Mesendoderm (in vitro differentiated cells): ENCODE data around the gene RSF1.
A peak's percentile ranks its signal among the peaks of the same experiment; 100 is the strongest.
"Not testable (repeated sequence)": the region's sequence is repeated elsewhere in the genome, so short reads cannot be mapped to it uniquely, and the experiment has no call there.

Experiments
- DNase-seq: peaks from one replicate; pipeline ENCODE4 v3.0.0; 2013
- H2AK5ac ChIP-seq: 2 replicates; pipeline ENCODE4 v1.6.1; 2013; ENCODE audit warnings: low read length, inconsistent platforms
- H2BK120ac ChIP-seq: 2 replicates; pipeline ENCODE4 v1.6.1; 2013; ENCODE audit warnings: low read depth, mild to moderate bottlenecking, low read length, moderate library complexity, mixed read lengths
- H2BK15ac ChIP-seq: replicated peaks from 2 replicates; pipeline ENCODE4 v1.6.1; 2013; ENCODE audit warnings: low read depth, mild to moderate bottlenecking, moderate library complexity
- H2BK5ac ChIP-seq: 2 replicates; pipeline ENCODE4 v1.6.1; 2013; ENCODE audit warnings: low read length, inconsistent platforms
- H3K18ac ChIP-seq: 2 replicates; pipeline ENCODE4 v1.6.1; 2013; ENCODE audit warnings: mild to moderate bottlenecking, low read length, mixed read lengths
- H3K23ac ChIP-seq: one replicate; pipeline ENCODE4 v1.6.1; 2013; ENCODE audit warnings: low read length
- H3K27ac ChIP-seq: 2 replicates; pipeline ENCODE4 v1.5.1; 2013; ENCODE audit warnings: low read depth, mild to moderate bottlenecking, inconsistent platforms, low read length, moderate library complexity
- H3K27me3 ChIP-seq: 2 replicates; pipeline ENCODE4 v1.6.1; 2013; ENCODE audit warnings: low read length, control low read depth, mild to moderate bottlenecking, inconsistent platforms; ENCODE audit not compliant: insufficient read depth, poor library complexity
- H3K36me3 ChIP-seq: 2 replicates; pipeline ENCODE4 v1.6.1; 2013; ENCODE audit warnings: low read length, inconsistent platforms; ENCODE audit not compliant: control insufficient read depth, insufficient read depth
- H3K4ac ChIP-seq: one replicate; pipeline ENCODE4 v1.6.1; 2013; ENCODE audit warnings: low read depth, mild to moderate bottlenecking, low read length, moderate library complexity
- H3K4me1 ChIP-seq: 2 replicates; pipeline ENCODE4 v1.6.1; 2013; ENCODE audit warnings: low read depth, low read length, inconsistent platforms; ENCODE audit not compliant: control insufficient read depth
- H3K4me2 ChIP-seq: 2 replicates; pipeline ENCODE4 v1.6.1; 2013; ENCODE audit warnings: low read length
- H3K4me3 ChIP-seq: 2 replicates; pipeline ENCODE4 v1.5.1; 2013; ENCODE audit warnings: mild to moderate bottlenecking, low read length
- H3K56ac ChIP-seq: one replicate; pipeline ENCODE4 v1.6.1; 2013; ENCODE audit warnings: low read length
- H3K79me1 ChIP-seq: 2 replicates; pipeline ENCODE4 v1.6.1; 2013; ENCODE audit warnings: low read length, inconsistent platforms
- H3K79me2 ChIP-seq: 2 replicates; pipeline ENCODE4 v1.6.1; 2013; ENCODE audit warnings: mild to moderate bottlenecking, low read length; ENCODE audit not compliant: control insufficient read depth, insufficient read depth
- H3K9ac ChIP-seq: 2 replicates; pipeline ENCODE4 v1.6.1; 2013; ENCODE audit warnings: low read length, inconsistent platforms
- H4K5ac ChIP-seq: one replicate; pipeline ENCODE4 v1.6.1; 2013; ENCODE audit warnings: low read length
- H4K8ac ChIP-seq: one replicate; pipeline ENCODE4 v1.6.1; 2013; ENCODE audit warnings: low read depth, mild to moderate bottlenecking, control low read depth, low read length, moderate library complexity
- WGBS: extraction: QIAGEN DNeasy Blood & Tissue Kit; methylation state at CpG from one replicate; pipeline ENCODE4 v1.1.7; 2013; ENCODE audit warnings: low lambda C conversion rate, missing lambda C conversion rate; ENCODE audit not compliant: insufficient coverage; ENCODE audit errors: extremely low coverage; 5-methylcytosine and 5-hydroxymethylcytosine counted together

Gene RSF1

GRCh38 chr11:77857906-77858457 is 37.5 kb upstream of the RSF1 start:
- not testable (repeated sequence) for H3K18ac ChIP-seq, H3K27me3 ChIP-seq, H4K8ac ChIP-seq, H3K27ac ChIP-seq, H3K4me3 ChIP-seq, H3K4me1 ChIP-seq, H3K36me3 ChIP-seq, H3K4ac ChIP-seq, H3K9ac ChIP-seq, H3K4me2 ChIP-seq, H2BK15ac ChIP-seq, H4K5ac ChIP-seq, H2BK120ac ChIP-seq, H3K23ac ChIP-seq, H3K56ac ChIP-seq, H3K79me1 ChIP-seq, DNase-seq, H2BK5ac ChIP-seq, H2AK5ac ChIP-seq, H3K79me2 ChIP-seq
- no CpG with 5 or more reads among the region's 10 CpGs for WGBS

GRCh38 chr11:77854838-77855237 is 34.3 kb upstream of the RSF1 start:
- Histone ChIP-seq H3K36me3 (no peaks in the 10 kb centered on the region), H3K27me3 (no peaks in the 10 kb centered on the region), H3K4me1 (no peaks in the 10 kb centered on the region), H3K18ac (no peak overlapping the region), H2BK5ac (no peak overlapping the region), H2AK5ac (no peak overlapping the region), H3K79me1 (no peaks in the 10 kb centered on the region), H3K4ac (no peak overlapping the region), H4K8ac (no peak overlapping the region), H3K27ac (no peak overlapping the region), H3K4me3 (peak overlapping the region; percentile 1), H3K4me2 (no peak overlapping the region), H2BK120ac (no peak overlapping the region), H2BK15ac (no peak overlapping the region), H3K23ac (no peak overlapping the region), H3K56ac (no peak overlapping the region), H3K9ac (no peak overlapping the region), H4K5ac (no peak overlapping the region), H3K79me2 (no peaks in the 10 kb centered on the region)
- WGBS = no CpG with 5 or more reads among the region's 2 CpGs
- DNase-seq = peak; percentile 16

GRCh38 chr11:77851503-77851902 is 31.0 kb upstream of the RSF1 start:
- H3K27me3 ChIP-seq = no peaks in the 10 kb centered on the region
- no peaks in the 10 kb centered on the region for H3K79me2 ChIP-seq
- H3K23ac ChIP-seq = no peak overlapping the region
- no peaks in the 10 kb centered on the region for H3K36me3 ChIP-seq
- H2AK5ac ChIP-seq = no peak overlapping the region
- no peak overlapping the region for H2BK5ac ChIP-seq
- H3K18ac ChIP-seq = no peak overlapping the region
- H2BK15ac ChIP-seq = no peak overlapping the region
- H3K4me1 ChIP-seq = no peaks in the 10 kb centered on the region
- H3K4me2 ChIP-seq = no peak overlapping the region
- no peak overlapping the region for H3K9ac ChIP-seq
- H3K27ac ChIP-seq = no peak overlapping the region
- no peak overlapping the region for H3K56ac ChIP-seq
- H4K5ac ChIP-seq = no peak overlapping the region
- H3K4ac ChIP-seq = no peak overlapping the region
- no peaks in the 10 kb centered on the region for H3K79me1 ChIP-seq
- peak; percentile 10 for DNase-seq
- H2BK120ac ChIP-seq = no peak overlapping the region
- no CpG with 5 or more reads among the region's 1 CpG for WGBS
- H3K4me3 ChIP-seq = no peak overlapping the region
- no peak overlapping the region for H4K8ac ChIP-seq

- H3K27ac ChIP-seq, H3K36me3 ChIP-seq: not testable (repeated sequence)
Measured at GRCh38 chr11:77843700-77844099, 23.2 kb upstream of the RSF1 start.

GRCh38 chr11:77842441-77843121 is 22.1 kb upstream of the RSF1 start:
- no peak overlapping the region for H2BK5ac ChIP-seq
- H3K27ac ChIP-seq = no peak overlapping the region
- H3K56ac ChIP-seq = no peak overlapping the region
- no peak overlapping the region for H3K18ac ChIP-seq
- no peak overlapping the region for H4K5ac ChIP-seq
- H3K23ac ChIP-seq = no peak overlapping the region
- H3K79me2 ChIP-seq = no peaks in the 10 kb centered on the region
- no peak for DNase-seq
- no peak overlapping the region for H4K8ac ChIP-seq
- no peak overlapping the region for H3K4me3 ChIP-seq
- no peaks in the 10 kb centered on the region for H3K36me3 ChIP-seq
- H3K4ac ChIP-seq = no peak overlapping the region
- H2BK15ac ChIP-seq = no peak overlapping the region
- H3K79me1 ChIP-seq = no peaks in the 10 kb centered on the region
- no peak overlapping the region for H3K4me2 ChIP-seq
- no peak overlapping the region for H2AK5ac ChIP-seq
- no peak overlapping the region for H2BK120ac ChIP-seq
- H3K4me1 ChIP-seq = no peaks in the 10 kb centered on the region
- no CpG with 5 or more reads among the region's 1 CpG for WGBS
- H3K9ac ChIP-seq = no peak overlapping the region
- no peaks in the 10 kb centered on the region for H3K27me3 ChIP-seq

More at GRCh38 chr11:77843700-77844099, 23.2 kb upstream of the RSF1 start:
- no CpG with 5 or more reads among the region's 5 CpGs for WGBS
- not testable (repeated sequence) for H2AK5ac ChIP-seq, H2BK5ac ChIP-seq, H3K18ac ChIP-seq, H3K79me1 ChIP-seq, DNase-seq, H3K79me2 ChIP-seq, H4K8ac ChIP-seq, H4K5ac ChIP-seq, H3K9ac ChIP-seq, H3K4ac ChIP-seq, H3K4me3 ChIP-seq, H3K4me2 ChIP-seq, H2BK15ac ChIP-seq, H3K56ac ChIP-seq, H3K4me1 ChIP-seq, H3K23ac ChIP-seq, H2BK120ac ChIP-seq, H3K27me3 ChIP-seq

- Histone ChIP-seq H3K79me2 (no peaks in the 10 kb centered on the region), H4K5ac (no peak overlapping the region), H2BK15ac (no peak overlapping the region), H3K23ac (no peak overlapping the region), H3K4me2 (no peak overlapping the region), H3K36me3 (no peaks in the 10 kb centered on the region), H3K9ac (no peak overlapping the region), H3K4me3 (no peak overlapping the region), H3K4me1 (no peaks in the 10 kb centered on the region), H3K4ac (no peak overlapping the region), H2BK5ac (no peak overlapping the region), H2BK120ac (no peak overlapping the region), H2AK5ac (no peak overlapping the region), H4K8ac (no peak overlapping the region), H3K27ac (no peak overlapping the region), H3K56ac (no peak overlapping the region), H3K79me1 (no peaks in the 10 kb centered on the region), H3K18ac (no peak overlapping the region), H3K27me3 (no peaks in the 10 kb centered on the region)
- DNase-seq = no peak
- no CpG with 5 or more reads among the region's 4 CpGs for WGBS
Measured at GRCh38 chr11:77833302-77833701, 12.8 kb upstream of the RSF1 start.
